HFF-Myc (cell line): ENCODE data around the gene MUL1.

ENCODE experiments used
- DNase-seq: peaks from one replicate; pipeline ENCODE4 v3.0.0-alpha.2; 2011; ENCODE audit warnings: low read depth; ENCODE audit errors: extremely low read depth
- H3K4me3 ChIP-seq: replicated peaks from 2 replicates; pipeline ENCODE4 v1.5.1; 2011; ENCODE audit warnings: low read depth, mild to moderate bottlenecking, control low read depth, low read length
- TF ChIP-seq, protein P1 (sequence below): IDR thresholded peaks from 2 replicates; pipeline ENCODE4 v1.5.1; 2012; ENCODE audit warnings: mild to moderate bottlenecking, low read depth, low read length, control low read depth; ENCODE audit errors: missing control alignments

Gene MUL1, protein sequence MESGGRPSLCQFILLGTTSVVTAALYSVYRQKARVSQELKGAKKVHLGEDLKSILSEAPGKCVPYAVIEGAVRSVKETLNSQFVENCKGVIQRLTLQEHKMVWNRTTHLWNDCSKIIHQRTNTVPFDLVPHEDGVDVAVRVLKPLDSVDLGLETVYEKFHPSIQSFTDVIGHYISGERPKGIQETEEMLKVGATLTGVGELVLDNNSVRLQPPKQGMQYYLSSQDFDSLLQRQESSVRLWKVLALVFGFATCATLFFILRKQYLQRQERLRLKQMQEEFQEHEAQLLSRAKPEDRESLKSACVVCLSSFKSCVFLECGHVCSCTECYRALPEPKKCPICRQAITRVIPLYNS

GRCh38 chr1:20507564-20508410, at the start of gene MUL1:
TSS of gene MUL1 (minus strand) at chr1:20508151. CDS start at chr1:20508024, 127 bp downstream.
- H3K4me3 ChIP-seq = peak within 1 kb of the TSS; percentile 97
- TF ChIP-seq, protein P1, sequence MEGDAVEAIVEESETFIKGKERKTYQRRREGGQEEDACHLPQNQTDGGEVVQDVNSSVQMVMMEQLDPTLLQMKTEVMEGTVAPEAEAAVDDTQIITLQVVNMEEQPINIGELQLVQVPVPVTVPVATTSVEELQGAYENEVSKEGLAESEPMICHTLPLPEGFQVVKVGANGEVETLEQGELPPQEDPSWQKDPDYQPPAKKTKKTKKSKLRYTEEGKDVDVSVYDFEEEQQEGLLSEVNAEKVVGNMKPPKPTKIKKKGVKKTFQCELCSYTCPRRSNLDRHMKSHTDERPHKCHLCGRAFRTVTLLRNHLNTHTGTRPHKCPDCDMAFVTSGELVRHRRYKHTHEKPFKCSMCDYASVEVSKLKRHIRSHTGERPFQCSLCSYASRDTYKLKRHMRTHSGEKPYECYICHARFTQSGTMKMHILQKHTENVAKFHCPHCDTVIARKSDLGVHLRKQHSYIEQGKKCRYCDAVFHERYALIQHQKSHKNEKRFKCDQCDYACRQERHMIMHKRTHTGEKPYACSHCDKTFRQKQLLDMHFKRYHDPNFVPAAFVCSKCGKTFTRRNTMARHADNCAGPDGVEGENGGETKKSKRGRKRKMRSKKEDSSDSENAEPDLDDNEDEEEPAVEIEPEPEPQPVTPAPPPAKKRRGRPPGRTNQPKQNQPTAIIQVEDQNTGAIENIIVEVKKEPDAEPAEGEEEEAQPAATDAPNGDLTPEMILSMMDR = no peak
- DNase-seq = peak; percentile 75

- TF ChIP-seq, protein P1 = no peak
- H3K4me3 ChIP-seq = no peak overlapping the region
- no peak for DNase-seq
Observed at GRCh38 chr1:20555758-20556120, 47.8 kb upstream of the MUL1 start.

DNA sequence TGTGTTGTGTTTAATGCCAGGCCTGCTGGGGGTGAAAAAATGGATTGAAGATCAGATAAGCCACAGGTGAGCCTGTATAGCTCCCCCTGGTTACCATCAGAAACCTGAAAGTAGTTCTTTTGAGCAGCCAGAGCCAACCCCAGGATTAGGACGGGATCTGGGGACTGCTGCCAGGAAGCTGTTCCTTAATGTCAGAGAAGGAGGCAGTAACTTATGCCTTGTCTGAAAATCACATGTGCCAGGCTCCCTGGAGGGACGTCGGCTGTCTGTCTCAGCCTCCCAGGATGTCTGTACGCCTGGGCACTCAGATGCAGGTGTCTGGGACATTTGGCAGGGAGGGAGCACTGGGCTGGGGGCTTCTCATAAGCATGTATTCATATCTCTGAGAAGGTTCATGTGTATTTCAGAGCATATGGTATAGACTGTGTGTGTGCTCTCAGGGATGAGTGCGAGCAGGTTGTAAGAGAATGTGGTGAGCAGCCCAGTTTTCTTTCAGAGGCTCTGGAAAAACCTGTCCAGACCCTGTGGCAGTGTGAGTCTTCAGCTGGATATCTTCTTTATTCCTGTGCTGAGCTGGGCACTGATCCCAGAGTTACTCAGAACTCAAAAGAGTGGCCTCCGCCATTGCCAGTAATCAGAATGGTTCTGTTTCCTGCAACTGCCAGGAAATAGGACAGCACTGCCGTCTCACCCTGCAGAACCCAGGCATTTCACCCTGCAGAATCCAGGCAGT, 47.2 kb upstream of the MUL1 start:
- no peak for DNase-seq
- TF ChIP-seq, protein P1 = no peak
- H3K4me3 ChIP-seq = no peak overlapping the region

- no peak for DNase-seq
- TF ChIP-seq, protein P1 = no peak
- H3K4me3 ChIP-seq = peak overlapping the region; percentile 19; the same call in 1 of the 2 replicates
Observed at GRCh38 chr1:20552728-20553445, 44.9 kb upstream of the MUL1 start.

GRCh38 chr1:20551945-20552727, 44.2 kb upstream of the MUL1 start, which contains the start of gene FAM43B:
TSS of gene FAM43B (plus strand) at chr1:20552573. CDS start at chr1:20552974, 401 bp downstream.
- H3K4me3 ChIP-seq = peak within 1 kb of the TSS; percentile 19; the same call in 1 of the 2 replicates
- DNase-seq = no peak
- TF ChIP-seq, protein P1 = no peak

DNA sequence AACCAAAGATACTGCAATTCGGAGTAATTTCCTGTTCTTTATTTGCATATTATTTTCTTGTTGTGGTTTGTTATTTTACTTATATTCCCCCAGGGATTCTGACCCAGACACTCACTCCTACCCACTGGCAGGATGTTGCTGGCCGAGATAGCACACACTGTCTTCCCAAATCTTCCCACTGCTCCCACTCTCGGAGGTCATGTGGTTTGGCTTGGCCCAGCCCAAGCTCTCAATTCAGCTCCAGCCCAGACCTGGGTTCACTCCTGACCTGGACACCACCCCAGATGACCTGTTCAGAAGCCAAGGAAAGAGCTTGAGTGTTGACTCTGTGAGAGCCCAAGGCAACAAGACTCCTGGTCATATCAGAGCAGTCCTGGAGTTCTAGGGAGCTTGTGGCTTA, 43.2 kb upstream of the MUL1 start:
- H3K4me3 ChIP-seq = no peak overlapping the region
- DNase-seq = no peak

More for the DNA sequence above, 43.2 kb upstream of the MUL1 start:
- TF ChIP-seq, protein P1 = no peak
